Endothelial cell of umbilical vein (primary cell): ENCODE results near the gene ARID3B. TPM values are rescaled to one million over a fixed set of nuclear protein-coding genes. Genes with fewer than 3 reads are reported as not detected.

ENCODE experiments used
- BruUV-seq: library from RNA; stranded (reverse); fragments of 400-500 nt; replicated peaks from 2 replicates; lab custom pipeline; 2021; lab: Mats Ljungman, UMichigan
- CTCF ChIA-PET: fragments of 300-600, 350-600 bp; sonication (Branson Sonifier 250); formaldehyde crosslinking; loops from one replicate; lab custom pipeline; 2021; ENCODE audit warnings: antibody characterized with exemption, inconsistent platforms; lab: Charles Lee
- POLR2A ChIA-PET: fragments of 300-600, 350-600 bp; sonication (Branson Sonifier 250); formaldehyde crosslinking; loops from one replicate; lab custom pipeline; 2021; ENCODE audit warnings: antibody characterized with exemption, inconsistent platforms; lab: Charles Lee
- DNase-seq: peaks from one replicate; pipeline ENCODE4 v3.0.0-alpha.2; 2011; ENCODE audit warnings: low read depth, low spot score
- FAIRE-seq: peaks from 2 replicates; lab custom pipeline; 2011; peaks lifted over from hg19 to GRCh38; lab: Jason Lieb, UNC
- H2AFZ ChIP-seq: 2 replicates; pipeline ENCODE4 v1.6.0; 2012; ENCODE audit warnings: low read depth, low read length, control low read depth, inconsistent platforms
- H3K27ac ChIP-seq: 2 replicates; pipeline ENCODE4 v1.5.1; 2011; ENCODE audit warnings: low read depth, mild to moderate bottlenecking, control low read depth, low read length, moderate library complexity; ENCODE audit not compliant: insufficient read depth
- H3K27me3 ChIP-seq, 2 experiments: 2 replicates each; pipeline versions ENCODE4 v1.6.0 to v1.6.1; 2011; ENCODE audit warnings: low read length in 2 of 2, mixed read lengths in 1 of 2; ENCODE audit not compliant: control insufficient read depth in 2 of 2, insufficient read depth in 2 of 2
- H3K36me3 ChIP-seq, 2 experiments: 2 replicates in 1 of 2; 3 replicates in 1 of 2; pipeline ENCODE4 v1.5.1; 2011; ENCODE audit warnings: low read length in 2 of 2, mild to moderate bottlenecking in 1 of 2, moderate library complexity in 1 of 2; ENCODE audit not compliant: control insufficient read depth in 2 of 2, insufficient read depth in 2 of 2; ENCODE audit errors: extremely low read depth in 1 of 2
- H3K4me1 ChIP-seq: 3 replicates; pipeline ENCODE4 v1.5.1; 2011; ENCODE audit warnings: mild to moderate bottlenecking, low read length; ENCODE audit not compliant: control insufficient read depth, insufficient read depth; ENCODE audit errors: extremely low read depth
- H3K4me2 ChIP-seq: 2 replicates; pipeline ENCODE4 v1.6.1; 2011; ENCODE audit warnings: low read length, control low read depth, mixed read lengths; ENCODE audit not compliant: insufficient read depth
- H3K4me3 ChIP-seq, 3 experiments: fragments of 200-600 bp in 1 of 3; sonication (generic), shearing (Covaris generic) in 1 of 3; replicated peaks in 1 of 3; 2 replicates each; pipeline ENCODE4 v1.5.1; 2011 to 2016; ENCODE audit warnings: control low read depth in 3 of 3, low read length in 3 of 3, mild to moderate bottlenecking in 2 of 3, inconsistent platforms in 1 of 3, low read depth in 1 of 3, moderate library complexity in 1 of 3; ENCODE audit not compliant: insufficient read depth in 1 of 3
- H3K79me2 ChIP-seq: 2 replicates; pipeline ENCODE4 v1.6.0; 2012; ENCODE audit warnings: low read length, inconsistent platforms; ENCODE audit not compliant: control insufficient read depth, insufficient read depth
- H3K9ac ChIP-seq: replicated peaks from 2 replicates; pipeline ENCODE3; 2011; ENCODE audit warnings: low read length, control low read depth; ENCODE audit not compliant: insufficient read depth; ENCODE audit errors: extremely low read depth
- H3K9me1 ChIP-seq: replicated peaks from 3 replicates; pipeline ENCODE4 v1.6.0; 2011; ENCODE audit warnings: mild to moderate bottlenecking, low read length; ENCODE audit not compliant: control insufficient read depth, insufficient read depth; ENCODE audit errors: extremely low read depth
- H3K9me3 ChIP-seq: replicated peaks from 2 replicates; pipeline ENCODE4 v1.5.1; 2012; ENCODE audit warnings: low read length, inconsistent platforms; ENCODE audit not compliant: control insufficient read depth, insufficient read depth
- H4K20me1 ChIP-seq: replicated peaks from 2 replicates; pipeline ENCODE3; 2011; ENCODE audit warnings: mild to moderate bottlenecking, low read length; ENCODE audit not compliant: control insufficient read depth, insufficient read depth; ENCODE audit errors: extremely low read depth
- CTCF ChIP-seq, 2 donors: IDR thresholded peaks; 1 replicate in 1 of 2; 2 replicates in 1 of 2; pipeline ENCODE4 v1.5.1; 2011; ENCODE audit warnings: low read length in 2 of 2, mild to moderate bottlenecking in 2 of 2, moderate library complexity in 2 of 2, control low read depth in 1 of 2, inconsistent platforms in 1 of 2, low read depth in 1 of 2; ENCODE audit not compliant: insufficient read depth in 1 of 2; ENCODE audit errors: extremely low read depth in 1 of 2
- FOS ChIP-seq: IDR thresholded peaks from 2 replicates; pipeline ENCODE4 v1.6.1; 2011; ENCODE audit warnings: mild to moderate bottlenecking, low read length, moderate library complexity, borderline replicate concordance; ENCODE audit not compliant: insufficient read depth
- GATA2 ChIP-seq: IDR thresholded peaks from 2 replicates; pipeline ENCODE4 v1.7.0; 2011; ENCODE audit warnings: low read depth, mild to moderate bottlenecking, moderate library complexity, mixed read lengths, low read length; ENCODE audit not compliant: insufficient read length, insufficient read depth
- JUN ChIP-seq: IDR thresholded peaks from 2 replicates; pipeline ENCODE4 v1.6.1; 2011; ENCODE audit warnings: borderline replicate concordance, low read depth; ENCODE audit not compliant: insufficient read length, insufficient read depth
- MYC ChIP-seq: IDR thresholded peaks from one replicate; pipeline ENCODE4 v1.6.1; 2011; ENCODE audit warnings: mild to moderate bottlenecking, low read depth, low read length
- POLR2A ChIP-seq: IDR thresholded peaks from 2 replicates; pipeline ENCODE4 v1.6.1; 2012; ENCODE audit warnings: low read depth, mild to moderate bottlenecking, control low read depth, low read length
- POLR2AphosphoS5 ChIP-seq: IDR thresholded peaks from 2 replicates; pipeline ENCODE4 v1.6.1; 2012; ENCODE audit warnings: low read depth, mild to moderate bottlenecking, control low read depth, low read length, moderate library complexity; ENCODE audit not compliant: insufficient read depth
- dilution Hi-C: fragments of 300-500 bp; cut with MboI; formaldehyde crosslinking; loops from one replicate; pipeline ENCODE4 v1.15.0; 2019; ENCODE audit warnings: low sequenced_read_pairs; ENCODE audit not compliant: extremely low pct_ligation_motif_present
- intact Hi-C: fragments of 100-400 bp; cut with micrococcal nuclease; formaldehyde crosslinking; loops from one replicate; pipeline ENCODE4 v1.10.0; 2022
- polyA plus RNA-seq, 4 experiments: library from polyadenylated mRNA; depleted of rRNA in 3 of 4; stranded (reverse) in 3 of 4; unstranded in 1 of 4; fragments of >200 nt; gene quantifications; 2 replicates each; pipeline versions ENCODE4 v1.2.1 to v1.2.3, GENCODE V29; 2011 to 2012; ENCODE audit warnings: missing spikeins in 1 of 4
- total RNA-seq: library from RNA; stranded (reverse); gene quantifications from 2 replicates; pipeline ENCODE4 v1.2.3, GENCODE V29; 2021
- TF ChIP-seq, protein P1 (sequence below): IDR thresholded peaks from 2 replicates; pipeline ENCODE4 v1.6.1; 2011; ENCODE audit not compliant: insufficient read depth, insufficient read length

Gene ARID3B
- total and polyA plus RNA-seq, 2 donors (not counting 3 experiments of a cell fraction or from before 2014, with no cell fraction given): 6.2 to 10.0 TPM

GRCh38 chr15:74614744-74615507 lies 73.9 kb downstream of the ARID3B start:
- no peak for FAIRE-seq
- H3K4me2 ChIP-seq: peak overlapping the region; percentile 77
- H3K79me2 ChIP-seq: peaks cover 42% of the 10 kb centered on the region
- peak overlapping the region; percentile 98 for H3K9ac ChIP-seq
- TF ChIP-seq FOS (no peak), GATA2 (no peak), POLR2AphosphoS5 (no peak), CTCF (IDR thresholded peaks at IDR 0.05; ENCODE audit: extremely low read depth in 1 of 2, insufficient read depth in 1 of 2, low read depth in 1 of 2, low read length in 2 of 2) (no peak), JUN (no peak), MYC (no peak), POLR2A (no peak)
- TF ChIP-seq, protein P1, sequence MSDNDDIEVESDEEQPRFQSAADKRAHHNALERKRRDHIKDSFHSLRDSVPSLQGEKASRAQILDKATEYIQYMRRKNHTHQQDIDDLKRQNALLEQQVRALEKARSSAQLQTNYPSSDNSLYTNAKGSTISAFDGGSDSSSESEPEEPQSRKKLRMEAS: no peak
- no peaks in the 10 kb centered on the region for H3K27me3 ChIP-seq
- peak overlapping the region; percentile 88 for H3K27ac ChIP-seq
- H4K20me1 ChIP-seq: peaks cover 6% of the 10 kb centered on the region
- H3K9me3 ChIP-seq: no peaks in the 10 kb centered on the region
- DNase-seq: no peak
- intact Hi-C loops: loop anchor here (1.0 to 2.0 kb wide), 6 partner anchors 16 to 154 kb away; partner anchors contain the start of genes ARID3B and UBL7
- H3K36me3 ChIP-seq: peaks cover 0 to 7% of the 10 kb centered on the region in 2 experiments
- no peaks in the 10 kb centered on the region for H3K9me1 ChIP-seq
- H3K4me3 ChIP-seq: peak overlapping the region; percentile 91 to 93 (median 93)
- CTCF ChIA-PET: interaction anchor here (0.6 to 3.1 kb wide), 3 partner anchors 14 to 123 kb away, joined by 3 to 7 read pairs (median 3); no protein-coding TSS in a partner anchor
- peak overlapping the region; percentile 24 for H2AFZ ChIP-seq
- POLR2A ChIA-PET: interaction anchor here (0.7 to 1.7 kb wide), 2 partner anchors 17 to 69 kb away, joined by 4 to 5 read pairs; no protein-coding TSS in a partner anchor
- peaks cover 9% of the 10 kb centered on the region for H3K4me1 ChIP-seq
- BruUV-seq: TSS peak; percentile 77
- dilution Hi-C loops: no loop called here
